HCT116 (cell line): Measurements from ENCODE around the gene IFNA8. TPM values are rescaled to one million over a fixed set of nuclear protein-coding genes. Genes with fewer than 3 reads are reported as not detected.
"Not testable (repeated sequence)": the region's sequence is repeated elsewhere in the genome, so short reads cannot be mapped to it uniquely, and the experiment has no call there.

ENCODE experiments used
- ATAC-seq: fragments of 200-7000 bp; cut with Tn5 transposase; 2 replicates; pipeline ENCODE4 v1.9.1; 2020; ENCODE audit warnings: mild to moderate bottlenecking, moderate library complexity
- BruUV-seq: library from RNA; stranded (reverse); fragments of 400-500 nt; replicated peaks from 2 replicates; lab custom pipeline; 2021; lab: Mats Ljungman, UMichigan
- CTCF ChIA-PET: fragments of 300-600 bp; sonication (Branson Sonifier 250); formaldehyde crosslinking; loops from one replicate; lab custom pipeline; 2021; ENCODE audit warnings: antibody characterized with exemption; lab: Charles Lee
- POLR2A ChIA-PET: fragments of 300-600, 350-600 bp; sonication (Branson Sonifier 250); formaldehyde crosslinking; loops from one replicate; lab custom pipeline; 2021; ENCODE audit warnings: antibody characterized with exemption; lab: Charles Lee
- RAD21 ChIA-PET, 2 experiments: fragments of 300-600 bp; sonication (Branson Sonifier 250); formaldehyde crosslinking; loops; one replicate each; lab custom pipeline; 2023; ENCODE audit warnings: low total read pairs in 2 of 2; ENCODE audit not compliant: uncharacterized antibody in 2 of 2, unreplicated experiment in 2 of 2, low non-redundant PET in 1 of 2; lab: Charles Lee
- DNase-seq: peaks from one replicate; pipeline ENCODE4 v3.0.0-alpha.2; 2010; ENCODE audit warnings: low read depth, low spot score
- H2AFZ ChIP-seq: fragments of 200-600 bp; shearing (Covaris generic), sonication (generic); 2 replicates; pipeline ENCODE4 v1.6.1; 2017; ENCODE audit warnings: low read depth, mixed run types, mixed read lengths, antibody characterized with exemption, low read length; ENCODE audit not compliant: poor library complexity, severe bottlenecking
- H3K27ac ChIP-seq: 2 replicates; pipeline ENCODE4 v1.5.1; 2012; ENCODE audit warnings: low read depth, low read length
- H3K27me3 ChIP-seq: fragments of 200-600 bp; sonication (generic); 2 replicates; pipeline ENCODE4 v1.6.1; 2016; ENCODE audit warnings: mixed run types, low read length, mixed read lengths; ENCODE audit not compliant: insufficient read depth
- H3K36me3 ChIP-seq, 2 experiments: fragments of 200-500 bp in 1 of 2; fragments of 200-600 bp in 1 of 2; sonication (Bioruptor generic) in 1 of 2; sonication (generic) in 1 of 2; 2 replicates each; pipeline versions ENCODE4 v1.5.1 to v1.6.1; 2014 to 2016; ENCODE audit warnings: low read length in 2 of 2, inconsistent platforms in 1 of 2, mixed read lengths in 1 of 2, mixed run types in 1 of 2; ENCODE audit not compliant: insufficient read depth in 2 of 2, control insufficient read depth in 1 of 2
- H3K4me1 ChIP-seq, 2 experiments: fragments of 200-600 bp in 1 of 2; sonication (generic) in 1 of 2; 2 replicates each; pipeline versions ENCODE4 v1.5.1 to v1.6.1; 2012 to 2017; ENCODE audit warnings: low read length in 2 of 2, inconsistent platforms in 1 of 2, mild to moderate bottlenecking in 1 of 2, mixed read lengths in 1 of 2, mixed run types in 1 of 2, moderate library complexity in 1 of 2; ENCODE audit not compliant: insufficient read depth in 2 of 2, control insufficient read depth in 1 of 2
- H3K4me2 ChIP-seq: fragments of 200-600 bp; sonication (generic); 2 replicates; pipeline ENCODE4 v1.6.1; 2017; ENCODE audit warnings: mixed run types, low read length, mixed read lengths
- H3K4me3 ChIP-seq, 2 experiments: fragments of 200-600 bp in 1 of 2; sonication (generic) in 1 of 2; replicated peaks in 1 of 2; 2 replicates each; pipeline ENCODE4 v1.5.1; 2011 to 2016; ENCODE audit warnings: low read length in 2 of 2, control low read depth in 1 of 2, low read depth in 1 of 2, mild to moderate bottlenecking in 1 of 2, mixed read lengths in 1 of 2, mixed run types in 1 of 2
- H3K79me2 ChIP-seq: fragments of 200-600 bp; sonication (generic); 2 replicates; pipeline ENCODE4 v1.6.1; 2017; ENCODE audit warnings: mild to moderate bottlenecking, mixed run types, low read length, moderate library complexity, mixed read lengths; ENCODE audit not compliant: insufficient read depth
- H3K9ac ChIP-seq: fragments of 200-600 bp; sonication (generic); 2 replicates; pipeline ENCODE4 v1.6.1; 2016; ENCODE audit warnings: low read length, mixed read lengths
- H3K9me2 ChIP-seq: fragments of 200-600 bp; sonication (generic), shearing (Covaris generic); 2 replicates; pipeline ENCODE4 v1.6.1; 2017; ENCODE audit warnings: mixed run types, mild to moderate bottlenecking, moderate library complexity; ENCODE audit not compliant: insufficient read depth
- H3K9me3 ChIP-seq, 2 experiments: fragments of 200-500 bp in 1 of 2; fragments of 200-600 bp in 1 of 2; sonication (Bioruptor generic) in 1 of 2; sonication (generic) in 1 of 2; 2 replicates each; pipeline ENCODE4 v1.6.1; 2014 to 2017; ENCODE audit warnings: low read length in 2 of 2, mixed read lengths in 2 of 2, inconsistent platforms in 1 of 2, low read depth in 1 of 2, mild to moderate bottlenecking in 1 of 2, mixed run types in 1 of 2, moderate library complexity in 1 of 2; ENCODE audit not compliant: control insufficient read depth in 1 of 2, insufficient read depth in 1 of 2
- H4K20me1 ChIP-seq: fragments of 200-600 bp; sonication (generic), shearing (Covaris generic); 2 replicates; pipeline ENCODE4 v1.6.1; 2017; ENCODE audit warnings: mixed run types, mild to moderate bottlenecking, moderate library complexity; ENCODE audit not compliant: insufficient read depth
- ELF1 ChIP-seq: IDR thresholded peaks from 2 replicates; pipeline ENCODE4 v1.6.1; 2012; ENCODE audit warnings: low read depth, borderline replicate concordance
- EZH2 ChIP-seq: fragments of 200-600 bp; sonication (generic); IDR thresholded peaks from 2 replicates; pipeline ENCODE4 v1.6.1; 2017; ENCODE audit warnings: antibody characterized with exemption, mixed run types
- JUND ChIP-seq: IDR thresholded peaks from 2 replicates; pipeline ENCODE4 v1.6.1; 2012
- POLR2AphosphoS5 ChIP-seq: IDR thresholded peaks from 2 replicates; pipeline ENCODE4 v1.6.1; 2011; ENCODE audit warnings: mild to moderate bottlenecking, low read depth, low read length, moderate library complexity
- SIN3A ChIP-seq: IDR thresholded peaks from 2 replicates; pipeline ENCODE4 v1.6.1; 2012; ENCODE audit warnings: low read depth
- TCF7L2 ChIP-seq: IDR thresholded peaks from 2 replicates; pipeline ENCODE4 v1.7.0; 2011; ENCODE audit warnings: borderline replicate concordance, inconsistent platforms; ENCODE audit not compliant: insufficient read depth, insufficient read length; ENCODE audit errors: extremely low read depth
- intact Hi-C: fragments of 100-400 bp; cut with micrococcal nuclease; formaldehyde crosslinking; loops from 2 replicates; pipeline ENCODE4 v1.10.0; 2022
- total RNA-seq: library from RNA; stranded (reverse); gene quantifications from one replicate; pipeline ENCODE4 v1.2.1, GENCODE V29; 2021; ENCODE audit not compliant: unreplicated experiment
- TF ChIP-seq, protein P1 (sequence below): IDR thresholded peaks from 2 replicates; pipeline ENCODE4 v1.6.1; 2012

Gene IFNA8
- total RNA-seq, 1 experiment from 2014 or later = not detected

DNA sequence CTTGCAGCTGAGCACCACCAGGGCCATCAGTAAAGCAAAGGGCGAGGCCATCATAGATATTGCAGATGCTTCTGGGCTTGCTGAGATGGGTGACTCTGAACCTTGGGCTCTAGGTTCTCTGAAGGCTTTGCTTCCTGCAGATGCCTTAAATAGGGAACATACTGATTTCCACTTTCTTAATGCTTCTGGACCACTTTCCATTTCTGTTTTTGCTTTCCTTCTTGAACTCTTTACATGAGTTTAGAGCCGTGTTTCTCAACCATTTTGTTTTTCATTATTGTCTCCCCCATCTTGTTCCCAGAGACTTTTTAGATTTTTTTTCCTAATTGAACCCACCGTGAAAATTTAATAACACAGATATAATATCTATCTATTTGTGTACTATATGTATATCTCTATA is 41.0 kb upstream of the IFNA8 start, which contains the start of gene IFNA13:
Gene IFNA13 (minus strand): TSS at position 101 of the 400 bp plus-strand sequence. CDS start 47 bp downstream, at position 54.
- no peak within 1 kb of the TSS for H3K9ac ChIP-seq
- no peaks in the 10 kb centered on the region for H4K20me1 ChIP-seq
- H3K4me3 ChIP-seq = no peak within 1 kb of the TSS
- H2AFZ ChIP-seq = no peak within 1 kb of the TSS
- no peaks in the 10 kb centered on the region for H3K9me2 ChIP-seq
- RAD21 ChIA-PET = no interaction called here
- H3K79me2 ChIP-seq = no peaks in the 10 kb centered on the region
- no peak for DNase-seq
- no TSS peak for BruUV-seq
- H3K36me3 ChIP-seq = no peaks in the 10 kb centered on the region
- H3K4me1 ChIP-seq = no peaks in the 10 kb centered on the region
- POLR2A ChIA-PET = no interaction called here
- TF ChIP-seq JUND (no peak), EZH2 (no peak), ELF1 (no peak), SIN3A (no peak), POLR2AphosphoS5 (no peak), TCF7L2 (no peak)
- TF ChIP-seq, protein P1, sequence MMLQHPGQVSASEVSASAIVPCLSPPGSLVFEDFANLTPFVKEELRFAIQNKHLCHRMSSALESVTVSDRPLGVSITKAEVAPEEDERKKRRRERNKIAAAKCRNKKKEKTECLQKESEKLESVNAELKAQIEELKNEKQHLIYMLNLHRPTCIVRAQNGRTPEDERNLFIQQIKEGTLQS = no peak
- TF ChIP-seq, all 23 proteins: peak for 0
- intact Hi-C loops = no loop called here
- CTCF ChIA-PET = no interaction called here
- Histone ChIP-seq H3K27me3 (0 out of 2 replicates have a peak, but pooled peaks cover 3% of the 10 kb centered on the region), H3K9me3 (no peaks in the 10 kb centered on the region), H3K4me2 (no peak within 1 kb of the TSS), H3K27ac (no peak within 1 kb of the TSS)
- ATAC-seq = no peak

DNA sequence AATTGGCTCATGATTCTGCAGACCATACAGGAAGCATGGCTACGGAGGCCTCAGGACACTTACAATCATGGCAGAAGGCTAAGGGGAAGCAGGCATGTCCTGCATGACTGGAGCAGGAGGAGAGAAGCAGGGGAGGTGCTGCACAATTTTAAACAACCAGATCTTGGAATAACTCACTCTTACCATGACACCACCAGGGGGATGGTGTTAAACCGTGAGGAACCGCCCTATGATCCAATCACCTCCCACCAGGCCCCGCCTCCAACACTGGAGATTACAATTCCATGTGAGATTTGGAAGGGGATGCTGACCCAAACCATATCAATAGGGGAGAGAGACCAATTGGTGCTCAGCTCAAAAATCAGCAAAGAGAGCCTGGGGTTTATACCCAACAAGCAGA is 37.5 kb upstream of the IFNA8 start:
- H3K9me2 ChIP-seq, H3K9ac ChIP-seq, intact Hi-C loops, H3K4me3 ChIP-seq, H3K36me3 ChIP-seq, H3K27me3 ChIP-seq, POLR2A ChIA-PET, BruUV-seq, H4K20me1 ChIP-seq, H3K9me3 ChIP-seq, H3K79me2 ChIP-seq, H3K4me1 ChIP-seq, DNase-seq, H3K4me2 ChIP-seq, RAD21 ChIA-PET, H3K27ac ChIP-seq: not testable (repeated sequence)
- H2AFZ ChIP-seq = peak overlapping the region; percentile 26
- CTCF ChIA-PET = interaction anchor here (1.1 kb wide), 1 partner anchor 53 kb away, joined by 3 read pairs; no protein-coding TSS in a partner anchor
- ATAC-seq = peak; percentile 80
